Esophagus squamous epithelium (tissue), 4 donors: ENCODE data around the gene ENTPD1.

Experiments
- CTCF ChIP-seq, 6 experiments: fragments of 450-650 bp in 4 of 6; fragments of 200-600 bp in 2 of 6; sonication (generic) in 2 of 6; IDR thresholded peaks; one replicate each; pipeline ENCODE4 v1.5.1; 2016 to 2019; ENCODE audit warnings: antibody characterized with exemption in 6 of 6, mild to moderate bottlenecking in 4 of 6, moderate library complexity in 4 of 6
- POLR2A ChIP-seq, 4 donors: fragments of 450-650 bp; IDR thresholded peaks; one replicate each; pipeline ENCODE4 v1.6.1; 2017; ENCODE audit warnings: antibody characterized with exemption in 4 of 4, mild to moderate bottlenecking in 4 of 4, moderate library complexity in 3 of 4

GRCh38 chr10:95730233-95730632 lies 25.7 kb upstream of the ENTPD1 start:
- no peak for TF ChIP-seq CTCF (IDR thresholded peaks at IDR 0.05)
- no peak for TF ChIP-seq POLR2A (IDR thresholded peaks at IDR 0.05)
